ENCODE measurements around the gene ZNF764. TPM values are rescaled to one million over a fixed set of nuclear protein-coding genes. Genes with fewer than 3 reads are reported as not detected.

Gene ZNF764
- total and polyA plus RNA-seq, 8 donors, result 3.5 to 107 (median 10.5) TPM

DNA sequence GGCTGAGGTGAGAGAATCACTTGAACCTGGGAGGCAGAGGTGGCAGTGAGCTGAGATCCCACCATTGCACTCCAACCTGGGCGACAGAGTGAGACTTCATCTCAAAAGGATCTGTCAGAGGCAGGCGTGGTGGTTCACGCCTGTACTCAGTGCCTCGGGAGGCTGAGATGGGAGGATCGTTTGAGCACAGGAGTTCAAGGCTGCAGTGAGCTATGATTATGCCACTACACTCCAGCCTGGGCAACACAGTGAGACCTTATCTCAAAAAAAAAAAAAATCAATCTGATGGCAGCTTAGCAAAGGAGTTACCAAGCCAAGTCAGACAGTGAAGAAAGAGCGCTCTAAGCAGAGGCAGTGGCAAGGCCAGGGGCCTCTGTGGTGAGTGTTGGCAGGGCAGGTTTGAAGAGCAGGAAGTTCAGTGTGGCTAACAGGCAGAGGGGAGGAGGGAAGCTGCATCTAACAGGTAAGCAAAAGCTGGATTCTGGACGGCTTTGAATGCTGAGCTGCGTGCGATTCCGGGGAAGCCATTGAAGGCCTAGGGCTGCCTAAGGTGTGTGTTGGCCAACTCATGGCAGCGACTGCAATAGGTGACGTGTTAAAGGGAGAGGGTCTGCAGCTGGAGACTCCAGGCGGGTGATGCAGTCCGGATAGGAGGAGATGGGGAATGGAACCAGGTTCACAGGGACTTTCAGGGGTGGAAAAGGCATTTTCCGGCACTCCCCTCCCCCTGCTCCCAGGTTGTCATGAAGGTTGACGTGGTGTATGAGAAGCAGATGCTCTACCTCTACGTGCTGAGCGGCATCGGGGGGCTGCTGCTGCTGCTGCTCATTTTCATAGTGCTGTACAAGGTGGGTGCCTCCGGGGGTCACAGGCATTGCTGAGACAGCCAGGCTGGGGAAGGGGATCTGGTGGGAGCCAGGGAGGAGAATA lies 38.8 kb downstream of the ZNF764 start:
- intact Hi-C loops (cut with DNase I; ENCODE audit: low total_unique reads), result loop anchor here (10.0 kb wide), 1 partner anchor 85 kb away; the partner anchor contains the start of gene DCTPP1
- Histone ChIP-seq H3K9me3 (no peaks in the 10 kb centered on the region), H3K36me3 (peaks cover 0 to 52% (median 12%) of the 10 kb centered on the region in 4 donors), H3K27me3 (no peaks in the 10 kb centered on the region), H3K27ac (no peak overlapping the region), H3K4me3 (no peak overlapping the region), H3K4me1 (peaks cover 0 to 15% (median 5%) of the 10 kb centered on the region in 4 donors)
- DNase-seq, result no peak
- no peak for TF ChIP-seq POLR2AphosphoS5 (IDR thresholded peaks at IDR 0.05)
- TF ChIP-seq POLR2A (IDR thresholded peaks at IDR 0.05), result no peak
- 85 to 89% (median 87%) methylated on average over 20 of the region's 20 CpGs for WGBS, 5 donors

DNA sequence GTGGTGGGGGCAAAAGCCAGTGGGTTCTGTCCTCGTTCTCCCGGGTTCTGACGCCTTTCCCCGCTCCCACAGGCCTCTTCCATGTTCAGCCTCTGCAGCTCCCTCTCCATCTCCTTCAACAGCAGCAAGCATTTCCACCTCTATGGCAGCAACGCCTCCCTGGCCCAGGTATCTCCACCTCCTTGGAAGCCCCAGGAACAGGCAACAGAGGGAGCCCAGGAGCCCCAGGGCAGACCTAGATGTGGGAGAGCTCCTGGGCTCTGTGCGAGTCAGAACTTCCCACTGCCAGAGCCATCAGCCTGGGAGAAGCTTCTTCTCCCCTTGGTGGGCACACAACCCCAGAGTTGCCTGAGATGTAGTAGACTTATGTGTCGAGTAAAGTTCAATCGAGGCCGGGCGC lies 39.6 kb downstream of the ZNF764 start:
- no peaks in the 10 kb centered on the region for H3K27me3 ChIP-seq
- intact Hi-C loops (cut with DNase I; ENCODE audit: low total_unique reads), result no loop called here
- H3K9me3 ChIP-seq, result no peaks in the 10 kb centered on the region
- WGBS, 5 donors, result 87 to 90% (median 89%) methylated on average over 7 to 10 of the region's 10 CpGs
- no peak overlapping the region for H3K4me3 ChIP-seq
- H3K27ac ChIP-seq, result no peak overlapping the region
- H3K36me3 ChIP-seq, result peaks cover 0 to 51% (median 10%) of the 10 kb centered on the region in 4 donors
- DNase-seq, result no peak
- H3K4me1 ChIP-seq, result peaks cover 0 to 7% (median 0%) of the 10 kb centered on the region in 4 donors
- TF ChIP-seq EP300 (IDR thresholded peaks at IDR 0.05) (no peak), POLR2AphosphoS5 (IDR thresholded peaks at IDR 0.05) (no peak), POLR2A (IDR thresholded peaks at IDR 0.05) (no peak)
- TF ChIP-seq, protein P1, sequence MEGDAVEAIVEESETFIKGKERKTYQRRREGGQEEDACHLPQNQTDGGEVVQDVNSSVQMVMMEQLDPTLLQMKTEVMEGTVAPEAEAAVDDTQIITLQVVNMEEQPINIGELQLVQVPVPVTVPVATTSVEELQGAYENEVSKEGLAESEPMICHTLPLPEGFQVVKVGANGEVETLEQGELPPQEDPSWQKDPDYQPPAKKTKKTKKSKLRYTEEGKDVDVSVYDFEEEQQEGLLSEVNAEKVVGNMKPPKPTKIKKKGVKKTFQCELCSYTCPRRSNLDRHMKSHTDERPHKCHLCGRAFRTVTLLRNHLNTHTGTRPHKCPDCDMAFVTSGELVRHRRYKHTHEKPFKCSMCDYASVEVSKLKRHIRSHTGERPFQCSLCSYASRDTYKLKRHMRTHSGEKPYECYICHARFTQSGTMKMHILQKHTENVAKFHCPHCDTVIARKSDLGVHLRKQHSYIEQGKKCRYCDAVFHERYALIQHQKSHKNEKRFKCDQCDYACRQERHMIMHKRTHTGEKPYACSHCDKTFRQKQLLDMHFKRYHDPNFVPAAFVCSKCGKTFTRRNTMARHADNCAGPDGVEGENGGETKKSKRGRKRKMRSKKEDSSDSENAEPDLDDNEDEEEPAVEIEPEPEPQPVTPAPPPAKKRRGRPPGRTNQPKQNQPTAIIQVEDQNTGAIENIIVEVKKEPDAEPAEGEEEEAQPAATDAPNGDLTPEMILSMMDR (IDR thresholded peaks at IDR 0.05), result no peak

DNA sequence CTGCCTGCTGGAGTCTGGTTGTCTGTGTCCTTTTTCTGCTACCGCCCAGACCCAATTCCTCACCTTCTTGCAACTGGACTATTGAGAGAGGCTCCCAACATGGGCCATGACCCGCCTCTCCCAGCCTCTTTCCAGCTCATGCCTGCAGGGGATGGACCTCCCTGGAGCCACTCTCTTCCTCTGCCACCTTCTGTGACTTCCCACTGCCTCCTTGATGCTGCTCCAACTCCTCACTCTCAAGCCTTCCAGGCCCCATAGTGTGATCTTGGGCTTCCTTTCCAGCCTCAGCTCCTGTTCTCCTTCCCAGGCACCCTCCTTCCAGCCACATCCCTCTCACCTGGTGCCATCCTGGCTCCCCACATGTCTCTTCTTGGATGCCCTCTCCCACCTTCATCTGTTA lies 42.9 kb downstream of the ZNF764 start:
- Histone ChIP-seq H3K27me3 (no peaks in the 10 kb centered on the region), H3K36me3 (peaks cover 0 to 82% (median 10%) of the 10 kb centered on the region in 4 donors), H3K9me3 (no peaks in the 10 kb centered on the region), H3K27ac (no peak overlapping the region), H3K4me3 (no peak overlapping the region), H3K4me1 (no peaks in the 10 kb centered on the region)
- DNase-seq, result no peak
- intact Hi-C loops (cut with DNase I; ENCODE audit: low total_unique reads), result no loop called here
- 89 to 100% (median 91%) methylated on average over 2 of the region's 2 CpGs for WGBS, 5 donors
- no peak for TF ChIP-seq POLR2AphosphoS5 (IDR thresholded peaks at IDR 0.05)
- TF ChIP-seq, protein P1 (IDR thresholded peaks at IDR 0.05), result no peak
- TF ChIP-seq EP300 (IDR thresholded peaks at IDR 0.05), result no peak
- TF ChIP-seq POLR2A (IDR thresholded peaks at IDR 0.05), result no peak

DNA sequence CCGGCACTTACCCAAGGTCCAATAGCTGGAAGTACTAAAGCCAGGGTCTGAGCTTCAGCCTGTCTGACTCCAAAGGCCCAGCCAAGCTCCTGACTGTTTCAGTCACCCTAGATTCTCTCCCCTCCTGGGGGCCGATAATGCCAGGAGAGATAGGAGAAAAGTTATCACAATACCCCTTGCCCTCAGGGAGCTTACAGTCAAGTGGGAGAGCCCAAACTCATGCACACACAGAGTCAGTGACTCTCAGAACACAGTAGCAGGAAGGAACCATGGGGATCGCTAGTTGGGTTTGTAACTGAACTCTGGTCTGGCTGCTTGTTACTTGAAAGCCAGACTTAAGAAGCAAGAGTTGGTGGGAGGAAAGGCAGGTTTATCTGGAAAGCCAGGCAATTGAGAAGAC lies 46.7 kb downstream of the ZNF764 start:
- no peaks in the 10 kb centered on the region for H3K4me1 ChIP-seq
- no peaks in the 10 kb centered on the region for H3K27me3 ChIP-seq
- no peak overlapping the region for H3K4me3 ChIP-seq
- TF ChIP-seq POLR2AphosphoS5 (IDR thresholded peaks at IDR 0.05) (no peak), POLR2A (IDR thresholded peaks at IDR 0.05) (no peak), EP300 (IDR thresholded peaks at IDR 0.05) (no peak)
- TF ChIP-seq, protein P1 (IDR thresholded peaks at IDR 0.05), result no peak
- no peaks in the 10 kb centered on the region for H3K9me3 ChIP-seq
- peaks cover 0 to 58% (median 2%) of the 10 kb centered on the region in 4 donors for H3K36me3 ChIP-seq
- WGBS, 5 donors, result 89 to 98% (median 95%) methylated on average over 3 of the region's 3 CpGs
- no peak for DNase-seq
- H3K27ac ChIP-seq, result no peak overlapping the region
- intact Hi-C loops (cut with DNase I; ENCODE audit: low total_unique reads), result no loop called here
